ENCODE measurements around the gene PDE4D. TPM values are rescaled to one million over a fixed set of nuclear protein-coding genes. Genes with fewer than 3 reads are reported as not detected.

PDE4D gene
- total RNA-seq, 1 experiment from 2014 or later = 6.5 TPM

DNA sequence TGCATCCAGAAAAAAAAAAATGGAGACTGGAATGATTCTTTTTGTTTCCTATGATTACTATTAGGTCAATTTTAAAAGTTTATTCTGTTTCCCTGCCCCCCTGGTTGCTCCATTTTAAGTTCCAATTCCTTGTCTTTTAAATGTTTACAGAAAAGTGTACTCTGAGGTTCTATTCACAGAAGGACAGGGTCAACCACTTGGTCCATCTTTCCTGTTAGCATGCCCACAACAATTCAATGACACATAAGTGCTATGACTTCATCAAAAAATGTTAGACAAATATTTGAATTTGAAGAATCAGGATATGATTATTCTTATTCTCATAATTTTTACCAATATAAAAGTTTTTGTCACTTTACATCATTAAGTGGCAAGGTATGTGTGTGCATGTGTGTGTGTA is 123.7 kb downstream of the PDE4D start:
- H3K27ac ChIP-seq (ENCODE audit: low read depth, low read length, poor library complexity, severe bottlenecking) = no peak overlapping the region

DNA sequence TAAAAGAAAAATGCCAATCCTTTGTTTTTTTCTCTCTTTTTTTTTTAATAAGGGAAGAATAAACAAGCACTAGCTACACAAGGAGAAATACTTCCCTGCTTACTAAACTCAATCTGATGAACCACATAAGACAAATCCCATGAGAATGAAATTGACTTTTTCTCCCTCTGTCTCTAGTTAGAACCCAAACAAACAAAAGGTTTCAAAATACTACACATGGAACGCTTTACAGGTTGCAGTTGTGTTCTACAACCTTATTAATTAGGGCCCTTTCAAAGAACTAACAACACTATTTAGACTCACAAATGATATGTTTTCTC is 124.5 kb downstream of the PDE4D start:
- no peak for DNase-seq (ENCODE audit: low spot score)
- H3K4me1 ChIP-seq (ENCODE audit: insufficient read depth, low read length, poor library complexity, severe bottlenecking) = peaks cover 6% of the 10 kb centered on the region
- intact Hi-C loops (cut with micrococcal nuclease; ENCODE audit: unreplicated experiment) = no loop called here
- no peaks in the 10 kb centered on the region for H3K36me3 ChIP-seq (ENCODE audit: insufficient read depth, low read length, poor library complexity, severe bottlenecking)
- H3K9me3 ChIP-seq (ENCODE audit: low read depth, low read length, poor library complexity, severe bottlenecking) = no peaks in the 10 kb centered on the region
- ChIA-PET POLR2A (ENCODE audit: low non-redundant PET) (no interaction called here), CTCF (no interaction called here)
- peak overlapping the region; percentile 27 for H3K4me3 ChIP-seq (ENCODE audit: low read depth, low read length, poor library complexity, severe bottlenecking)
- H3K27ac ChIP-seq (ENCODE audit: low read depth, low read length, poor library complexity, severe bottlenecking) = no peak overlapping the region
- H3K27me3 ChIP-seq (replicated peaks; ENCODE audit: insufficient read depth, low read depth, low read length, poor library complexity) = peaks cover 62% of the 10 kb centered on the region
- TF ChIP-seq, protein P1, sequence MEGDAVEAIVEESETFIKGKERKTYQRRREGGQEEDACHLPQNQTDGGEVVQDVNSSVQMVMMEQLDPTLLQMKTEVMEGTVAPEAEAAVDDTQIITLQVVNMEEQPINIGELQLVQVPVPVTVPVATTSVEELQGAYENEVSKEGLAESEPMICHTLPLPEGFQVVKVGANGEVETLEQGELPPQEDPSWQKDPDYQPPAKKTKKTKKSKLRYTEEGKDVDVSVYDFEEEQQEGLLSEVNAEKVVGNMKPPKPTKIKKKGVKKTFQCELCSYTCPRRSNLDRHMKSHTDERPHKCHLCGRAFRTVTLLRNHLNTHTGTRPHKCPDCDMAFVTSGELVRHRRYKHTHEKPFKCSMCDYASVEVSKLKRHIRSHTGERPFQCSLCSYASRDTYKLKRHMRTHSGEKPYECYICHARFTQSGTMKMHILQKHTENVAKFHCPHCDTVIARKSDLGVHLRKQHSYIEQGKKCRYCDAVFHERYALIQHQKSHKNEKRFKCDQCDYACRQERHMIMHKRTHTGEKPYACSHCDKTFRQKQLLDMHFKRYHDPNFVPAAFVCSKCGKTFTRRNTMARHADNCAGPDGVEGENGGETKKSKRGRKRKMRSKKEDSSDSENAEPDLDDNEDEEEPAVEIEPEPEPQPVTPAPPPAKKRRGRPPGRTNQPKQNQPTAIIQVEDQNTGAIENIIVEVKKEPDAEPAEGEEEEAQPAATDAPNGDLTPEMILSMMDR (conservative IDR thresholded peaks at IDR 0.05; ENCODE audit: low read depth, low read length) = no peak
- TF ChIP-seq EZH2 (IDR thresholded peaks at IDR 0.05; ENCODE audit: borderline replicate concordance, low read depth, low read length, poor library complexity, severe bottlenecking) = no peak
- BruUV-seq (replicated peaks) = no TSS peak

More for the DNA sequence above, 123.7 kb downstream of the PDE4D start:
- no peak overlapping the region for H3K4me3 ChIP-seq (ENCODE audit: low read depth, low read length, poor library complexity, severe bottlenecking)
- peaks cover 62% of the 10 kb centered on the region for H3K27me3 ChIP-seq (replicated peaks; ENCODE audit: insufficient read depth, low read depth, low read length, poor library complexity)
- intact Hi-C loops (cut with micrococcal nuclease; ENCODE audit: unreplicated experiment) = no loop called here
- no peaks in the 10 kb centered on the region for H3K9me3 ChIP-seq (ENCODE audit: low read depth, low read length, poor library complexity, severe bottlenecking)
- peaks cover 6% of the 10 kb centered on the region for H3K4me1 ChIP-seq (ENCODE audit: insufficient read depth, low read length, poor library complexity, severe bottlenecking)
- DNase-seq (ENCODE audit: low spot score) = no peak
- no peak for TF ChIP-seq EZH2 (IDR thresholded peaks at IDR 0.05; ENCODE audit: borderline replicate concordance, low read depth, low read length, poor library complexity, severe bottlenecking)
- TF ChIP-seq, protein P1 (conservative IDR thresholded peaks at IDR 0.05; ENCODE audit: low read depth, low read length) = no peak
- no TSS peak for BruUV-seq (replicated peaks)
- CTCF ChIA-PET = no interaction called here
- POLR2A ChIA-PET (ENCODE audit: low non-redundant PET) = no interaction called here
- no peaks in the 10 kb centered on the region for H3K36me3 ChIP-seq (ENCODE audit: insufficient read depth, low read length, poor library complexity, severe bottlenecking)

DNA sequence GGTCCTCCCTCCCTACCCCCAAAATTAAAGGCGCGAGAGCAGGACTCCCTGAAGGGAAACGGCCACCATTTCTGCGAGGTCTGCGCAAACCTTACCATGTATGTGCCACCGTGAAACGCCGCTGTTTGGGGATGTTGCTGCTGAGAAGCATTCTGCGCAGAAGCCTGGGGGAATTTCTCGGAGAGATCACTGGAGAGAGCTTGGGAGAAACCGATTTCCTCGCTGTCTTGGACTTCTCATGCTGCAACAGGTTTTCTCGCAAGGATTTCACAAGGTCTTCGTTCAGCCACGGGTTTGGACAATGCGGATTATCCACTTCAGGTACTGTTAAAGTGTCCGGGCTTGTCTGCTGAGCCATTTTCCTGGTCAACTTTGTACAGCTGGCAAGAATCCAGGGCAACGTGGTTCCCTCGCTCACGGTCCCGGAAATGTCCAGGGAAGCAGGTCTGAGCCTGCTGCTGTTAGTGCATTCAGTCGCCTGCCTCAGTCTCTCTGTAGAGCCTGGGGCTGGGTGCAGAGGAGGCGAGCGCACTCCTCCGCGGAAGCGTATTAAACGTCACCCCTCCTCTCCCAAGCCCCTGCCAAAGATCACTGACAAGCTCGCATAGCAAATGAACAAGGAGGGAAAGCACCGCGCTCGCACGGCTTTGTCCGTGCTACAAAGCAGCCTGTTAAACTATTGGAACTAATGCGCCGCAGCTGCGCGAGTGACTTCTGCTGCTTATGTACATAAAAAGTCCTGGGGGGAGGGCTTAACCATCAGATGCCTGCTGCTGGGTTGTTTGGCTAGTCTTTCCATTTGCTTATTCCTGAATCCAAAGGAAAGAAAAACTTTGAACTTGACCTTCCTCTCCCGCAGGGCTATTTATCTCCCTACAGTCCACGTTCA is 125.1 kb downstream of the PDE4D start:
- Histone ChIP-seq H3K4me3 (ENCODE audit: low read depth, low read length, poor library complexity, severe bottlenecking) (peak overlapping the region; percentile 27), H3K27ac (ENCODE audit: low read depth, low read length, poor library complexity, severe bottlenecking) (no peak overlapping the region), H3K9me3 (ENCODE audit: low read depth, low read length, poor library complexity, severe bottlenecking) (no peaks in the 10 kb centered on the region), H3K27me3 (replicated peaks; ENCODE audit: insufficient read depth, low read depth, low read length, poor library complexity) (peaks cover 65% of the 10 kb centered on the region), H3K4me1 (ENCODE audit: insufficient read depth, low read length, poor library complexity, severe bottlenecking) (peaks cover 6% of the 10 kb centered on the region), H3K36me3 (ENCODE audit: insufficient read depth, low read length, poor library complexity, severe bottlenecking) (no peaks in the 10 kb centered on the region)
- intact Hi-C loops (cut with micrococcal nuclease; ENCODE audit: unreplicated experiment) = no loop called here
- peak; percentile 68 for DNase-seq (ENCODE audit: low spot score)
- BruUV-seq (replicated peaks) = no TSS peak
- POLR2A ChIA-PET (ENCODE audit: low non-redundant PET) = no interaction called here
- no peak for TF ChIP-seq EZH2 (IDR thresholded peaks at IDR 0.05; ENCODE audit: borderline replicate concordance, low read depth, low read length, poor library complexity, severe bottlenecking)
- TF ChIP-seq, protein P1 (conservative IDR thresholded peaks at IDR 0.05; ENCODE audit: low read depth, low read length) = no peak
- CTCF ChIA-PET = no interaction called here
